Keratinocyte (primary cell): ENCODE measurements around the gene GRM7.

Source experiments
- CTCF ChIP-seq, 3 experiments: IDR thresholded peaks in 1 of 3; conservative IDR thresholded peaks in 1 of 3; optimal IDR thresholded peaks in 1 of 3; 2 replicates in 2 of 3; 3 replicates in 1 of 3; pipeline versions ENCODE3 to v1.5.1; 2011; ENCODE audit warnings: low read length in 3 of 3, mild to moderate bottlenecking in 3 of 3, moderate library complexity in 2 of 3, control low read depth in 1 of 3, inconsistent platforms in 1 of 3; ENCODE audit not compliant: insufficient read depth in 2 of 3; ENCODE audit errors: extremely low read depth in 1 of 3
- EZH2 ChIP-seq: IDR thresholded peaks from one replicate; pipeline ENCODE4 v1.6.1; 2012; ENCODE audit warnings: inconsistent platforms, mild to moderate bottlenecking, low read length, moderate library complexity

GRCh38 chr3:7684182-7684715 lies 823.3 kb downstream of the GRM7 start:
- TF ChIP-seq CTCF (optimal IDR thresholded peaks at IDR 0.05 in 1 of 3, IDR thresholded peaks at IDR 0.05 in 1 of 3, conservative IDR thresholded peaks at IDR 0.05 in 1 of 3; ENCODE audit: extremely low read depth in 1 of 3, insufficient read depth in 2 of 3, low read length in 3 of 3) (no peak), EZH2 (no peak)
